HEK293 (cell line): Measurements from ENCODE around the gene DOCK4.
"Not testable (repeated sequence)": the region's sequence is repeated elsewhere in the genome, so short reads cannot be mapped to it uniquely, and the experiment has no call there.

Experiments
- KLF7 ChIP-seq: fragments of 450-650 bp; formaldehyde crosslinking; IDR thresholded peaks from 2 replicates; pipeline ENCODE4 v1.5.1; 2016; ENCODE audit warnings: missing biosample characterization, missing genetic modification characterization, borderline replicate concordance
- ZBTB8A ChIP-seq: fragments of 450-650 bp; formaldehyde crosslinking; IDR thresholded peaks from 2 replicates; pipeline ENCODE4 v1.5.1; 2016; ENCODE audit warnings: missing biosample characterization, missing genetic modification characterization
- ZNF596 ChIP-seq: fragments of 450-650 bp; IDR thresholded peaks from 2 replicates; pipeline ENCODE4 v1.5.0; 2018; ENCODE audit warnings: missing biosample characterization, mild to moderate bottlenecking, missing genetic modification characterization, moderate library complexity
- ZNF747 ChIP-seq: fragments of 450-650 bp; formaldehyde crosslinking; IDR thresholded peaks from 2 replicates; pipeline ENCODE4 v1.5.1; 2016; ENCODE audit warnings: missing biosample characterization, missing genetic modification characterization
- TF ChIP-seq, protein P1 (sequence below): fragments of 450-650 bp; formaldehyde crosslinking; IDR thresholded peaks from 2 replicates; pipeline ENCODE4 v1.5.1; 2016; ENCODE audit warnings: missing biosample characterization, missing genetic modification characterization
- TF ChIP-seq, protein P2 (sequence below): fragments of 450-650 bp; formaldehyde crosslinking; IDR thresholded peaks from 2 replicates; pipeline ENCODE4 v1.5.1; 2017; ENCODE audit warnings: missing biosample characterization, missing genetic modification characterization

DNA sequence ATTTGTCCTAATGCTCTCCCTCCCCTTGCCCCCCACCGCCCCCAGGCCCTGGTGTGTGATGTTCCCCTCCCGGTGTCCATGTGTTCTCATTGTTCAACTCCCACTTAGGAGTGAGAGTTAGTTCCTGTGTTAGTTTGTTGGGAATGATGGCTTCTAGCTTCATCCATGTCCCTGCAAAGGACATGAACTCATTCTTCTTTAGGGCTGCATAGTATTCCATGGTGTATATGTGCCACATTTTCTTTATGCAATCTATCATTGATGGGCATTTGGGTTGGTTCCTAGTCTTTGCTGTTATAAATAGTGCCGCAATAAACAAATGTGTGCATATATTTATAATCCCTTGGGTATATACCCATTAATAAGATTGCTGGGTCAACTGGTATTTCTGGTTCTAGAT lies 297.5 kb downstream of the DOCK4 start:
- TF ChIP-seq, protein P1, sequence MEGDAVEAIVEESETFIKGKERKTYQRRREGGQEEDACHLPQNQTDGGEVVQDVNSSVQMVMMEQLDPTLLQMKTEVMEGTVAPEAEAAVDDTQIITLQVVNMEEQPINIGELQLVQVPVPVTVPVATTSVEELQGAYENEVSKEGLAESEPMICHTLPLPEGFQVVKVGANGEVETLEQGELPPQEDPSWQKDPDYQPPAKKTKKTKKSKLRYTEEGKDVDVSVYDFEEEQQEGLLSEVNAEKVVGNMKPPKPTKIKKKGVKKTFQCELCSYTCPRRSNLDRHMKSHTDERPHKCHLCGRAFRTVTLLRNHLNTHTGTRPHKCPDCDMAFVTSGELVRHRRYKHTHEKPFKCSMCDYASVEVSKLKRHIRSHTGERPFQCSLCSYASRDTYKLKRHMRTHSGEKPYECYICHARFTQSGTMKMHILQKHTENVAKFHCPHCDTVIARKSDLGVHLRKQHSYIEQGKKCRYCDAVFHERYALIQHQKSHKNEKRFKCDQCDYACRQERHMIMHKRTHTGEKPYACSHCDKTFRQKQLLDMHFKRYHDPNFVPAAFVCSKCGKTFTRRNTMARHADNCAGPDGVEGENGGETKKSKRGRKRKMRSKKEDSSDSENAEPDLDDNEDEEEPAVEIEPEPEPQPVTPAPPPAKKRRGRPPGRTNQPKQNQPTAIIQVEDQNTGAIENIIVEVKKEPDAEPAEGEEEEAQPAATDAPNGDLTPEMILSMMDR = not testable (repeated sequence)
- TF ChIP-seq, protein P2, sequence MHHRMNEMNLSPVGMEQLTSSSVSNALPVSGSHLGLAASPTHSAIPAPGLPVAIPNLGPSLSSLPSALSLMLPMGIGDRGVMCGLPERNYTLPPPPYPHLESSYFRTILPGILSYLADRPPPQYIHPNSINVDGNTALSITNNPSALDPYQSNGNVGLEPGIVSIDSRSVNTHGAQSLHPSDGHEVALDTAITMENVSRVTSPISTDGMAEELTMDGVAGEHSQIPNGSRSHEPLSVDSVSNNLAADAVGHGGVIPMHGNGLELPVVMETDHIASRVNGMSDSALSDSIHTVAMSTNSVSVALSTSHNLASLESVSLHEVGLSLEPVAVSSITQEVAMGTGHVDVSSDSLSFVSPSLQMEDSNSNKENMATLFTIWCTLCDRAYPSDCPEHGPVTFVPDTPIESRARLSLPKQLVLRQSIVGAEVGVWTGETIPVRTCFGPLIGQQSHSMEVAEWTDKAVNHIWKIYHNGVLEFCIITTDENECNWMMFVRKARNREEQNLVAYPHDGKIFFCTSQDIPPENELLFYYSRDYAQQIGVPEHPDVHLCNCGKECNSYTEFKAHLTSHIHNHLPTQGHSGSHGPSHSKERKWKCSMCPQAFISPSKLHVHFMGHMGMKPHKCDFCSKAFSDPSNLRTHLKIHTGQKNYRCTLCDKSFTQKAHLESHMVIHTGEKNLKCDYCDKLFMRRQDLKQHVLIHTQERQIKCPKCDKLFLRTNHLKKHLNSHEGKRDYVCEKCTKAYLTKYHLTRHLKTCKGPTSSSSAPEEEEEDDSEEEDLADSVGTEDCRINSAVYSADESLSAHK (tag by site-specific recombination) = not testable (repeated sequence)
- not testable (repeated sequence) for TF ChIP-seq KLF7 (tag by site-specific recombination); ZBTB8A (tag by site-specific recombination); ZNF596; ZNF747
